Activated CD8-positive, alpha-beta memory T cell treated with anti-CD3 and anti-CD28 coated beads, Interleukin-2, amount 50 U/mL, for 4 hours (primary cell): ENCODE measurements around the gene MYO9B.
"Not testable (repeated sequence)": the region's sequence is repeated elsewhere in the genome, so short reads cannot be mapped to it uniquely, and the experiment has no call there.

Experiments used
- DNase-seq: peaks from one replicate; pipeline ENCODE4 v3.0.0-alpha.2; 2020

MYO9B gene

GRCh38 chr19:17149393-17150135 lies 74.0 kb downstream of the MYO9B start:
- no peak for DNase-seq

GRCh38 chr19:17153996-17154395 lies 78.4 kb downstream of the MYO9B start:
- no peak for DNase-seq

DNA sequence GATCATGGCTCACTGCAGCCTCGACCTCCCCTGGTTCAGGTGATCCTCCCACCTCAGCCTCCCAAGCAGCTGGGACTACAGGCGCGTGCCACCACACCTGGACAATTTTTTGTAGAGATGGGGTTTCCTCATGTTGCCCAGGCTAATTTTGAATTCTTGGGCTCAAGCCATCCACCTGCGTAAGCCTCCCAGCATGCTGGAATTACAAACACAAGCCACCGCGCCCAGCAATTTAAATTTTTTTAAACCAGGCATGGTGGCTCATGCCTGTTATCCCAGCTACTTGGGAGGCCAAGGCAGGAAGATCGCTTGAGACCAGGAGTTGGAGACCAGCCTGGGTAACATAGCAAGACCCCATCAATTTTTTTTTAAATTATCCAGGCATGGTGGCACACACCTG lies 79.7 kb downstream of the MYO9B start:
- DNase-seq, result no peak

DNA sequence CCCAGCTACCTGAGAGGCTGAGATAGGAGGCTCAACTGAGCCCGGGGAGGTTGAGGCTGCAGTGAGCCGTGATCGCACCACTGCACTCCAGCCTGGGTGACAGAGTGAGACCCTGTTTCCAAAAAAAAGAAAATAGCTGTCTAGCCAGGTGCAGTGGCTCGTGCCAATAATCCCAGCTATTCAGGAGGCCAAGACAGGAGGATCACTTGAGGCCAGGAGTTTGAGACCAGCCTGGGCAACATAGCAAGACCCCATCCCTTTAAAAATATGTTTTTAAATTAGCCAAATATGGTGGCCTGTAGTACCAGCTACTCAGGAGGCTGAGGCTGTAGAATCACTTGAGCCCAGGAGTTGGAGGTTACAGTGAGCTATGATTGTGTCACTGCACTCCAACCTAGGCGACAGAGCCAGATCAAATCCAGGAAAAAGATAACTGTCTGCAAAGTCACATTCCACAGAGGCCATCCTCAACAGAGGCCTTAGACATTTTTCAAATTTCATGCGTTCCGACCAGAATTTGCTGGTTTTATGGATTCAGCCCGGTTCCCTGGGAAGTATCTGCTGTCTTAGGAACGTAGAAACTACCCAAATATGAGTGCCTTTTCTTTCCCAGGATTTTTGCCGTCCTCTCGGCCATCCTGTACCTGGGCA lies 80.8 kb downstream of the MYO9B start:
- no peak for DNase-seq

DNA sequence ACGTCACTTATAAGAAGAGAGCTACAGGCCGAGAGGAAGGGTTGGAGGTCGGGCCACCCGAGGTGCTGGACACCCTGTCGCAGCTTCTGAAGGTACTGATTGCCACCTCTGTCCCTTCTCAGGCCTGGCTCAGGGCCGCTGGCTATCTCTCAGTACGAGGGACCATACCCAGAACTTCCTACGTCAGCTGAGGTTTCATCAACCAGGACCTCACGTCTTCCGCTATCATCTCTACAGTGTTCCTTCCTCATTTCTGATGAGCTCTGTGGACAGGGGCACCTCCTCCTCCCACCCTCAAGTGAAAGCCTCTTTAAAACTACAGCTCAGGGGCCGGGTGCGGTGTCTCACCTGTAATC lies 81.3 kb downstream of the MYO9B start:
- DNase-seq, result no peak

GRCh38 chr19:17158584-17158983 lies 83.0 kb downstream of the MYO9B start:
- DNase-seq, result no peak

DNA sequence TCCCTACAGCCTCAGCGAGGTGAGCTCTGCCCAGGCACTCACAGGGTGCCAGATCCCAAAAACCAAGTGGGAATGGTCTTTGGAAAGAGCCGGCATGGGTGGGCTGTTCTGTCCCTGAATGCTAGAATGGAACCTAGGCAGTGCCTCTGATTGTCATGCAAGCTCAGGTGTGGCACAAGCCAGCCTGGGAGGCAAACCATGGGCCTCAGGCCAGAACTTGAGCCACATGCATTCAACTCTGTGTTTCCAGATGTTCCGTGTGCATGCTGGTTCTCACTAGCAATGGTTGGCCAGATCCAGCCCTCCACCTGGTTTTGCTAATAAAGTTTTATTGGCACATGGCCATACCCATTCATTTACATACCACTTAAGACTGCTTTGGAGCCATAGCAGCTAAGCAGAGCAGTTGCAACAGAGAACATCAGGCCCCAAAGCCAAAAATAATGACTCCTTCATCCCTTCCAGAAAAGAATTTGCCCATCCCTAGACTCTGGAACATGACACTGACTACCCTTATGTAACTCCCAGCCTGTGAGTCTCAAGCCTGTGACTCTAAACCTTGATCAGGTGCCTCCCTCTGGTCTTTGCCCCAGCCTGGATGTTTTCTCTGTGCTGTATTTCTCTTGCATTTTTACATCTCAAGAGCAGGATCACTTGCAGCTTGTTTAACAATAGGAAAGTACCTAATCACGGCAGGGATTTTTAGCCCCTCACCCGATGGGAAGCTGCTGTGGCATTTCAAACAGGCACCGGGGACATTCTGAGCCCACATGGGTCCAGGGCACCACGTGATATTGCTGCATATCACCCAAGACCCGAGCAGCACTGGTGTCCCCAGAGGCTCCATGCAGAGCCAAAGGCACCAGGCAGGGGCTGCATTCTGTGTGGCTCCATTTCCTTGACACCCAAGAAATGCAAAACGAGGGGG lies 84.2 kb downstream of the MYO9B start:
- no peak for DNase-seq

- DNase-seq, result no peak
Measured at GRCh38 chr19:17160908-17161307, 85.3 kb downstream of the MYO9B start.

GRCh38 chr19:17162131-17162530 lies 86.6 kb downstream of the MYO9B start:
- not testable (repeated sequence) for DNase-seq

GRCh38 chr19:17162580-17162979 lies 87.0 kb downstream of the MYO9B start:
- no peak for DNase-seq

- no peak for DNase-seq
Measured at GRCh38 chr19:17163652-17164051, 88.1 kb downstream of the MYO9B start.

DNA sequence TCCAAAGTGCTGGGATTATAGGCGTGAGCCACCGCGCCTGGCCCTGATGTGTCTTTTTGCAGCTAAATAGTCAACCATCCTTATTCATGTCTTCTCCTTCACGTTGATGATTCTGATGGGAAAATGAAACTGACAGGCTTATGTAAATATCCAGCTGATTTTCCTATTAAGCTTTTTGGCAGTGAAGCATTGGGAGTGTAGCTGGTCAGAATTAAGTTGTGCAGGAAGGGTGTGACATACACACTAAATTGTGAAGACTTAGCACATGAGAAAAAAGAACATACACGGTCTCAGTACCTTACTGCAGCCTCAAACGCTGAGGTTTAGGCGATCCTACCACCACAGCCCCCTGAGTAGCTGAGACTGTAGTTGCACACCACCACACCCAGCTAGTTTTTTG lies 89.1 kb downstream of the MYO9B start:
- no peak for DNase-seq

DNA sequence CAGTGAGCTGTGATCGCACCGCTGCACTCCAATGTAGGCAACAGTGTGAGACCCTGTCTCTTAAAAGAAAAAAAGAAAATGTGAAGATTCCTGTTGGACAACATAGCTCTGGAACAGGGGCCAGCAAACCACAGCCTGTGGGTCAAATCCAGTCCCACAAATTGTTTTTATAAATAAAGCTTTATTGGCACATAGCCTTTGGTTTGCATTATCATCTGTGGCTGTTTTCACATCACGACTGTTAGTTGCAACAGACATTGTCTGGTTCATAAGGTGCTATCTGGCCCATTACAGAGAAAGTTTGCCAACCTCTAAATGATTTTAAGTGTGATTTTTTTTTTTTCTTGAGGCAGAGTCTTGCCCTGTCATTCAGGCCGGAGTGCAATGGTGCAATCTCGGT lies 90.1 kb downstream of the MYO9B start:
- no peak for DNase-seq

DNA sequence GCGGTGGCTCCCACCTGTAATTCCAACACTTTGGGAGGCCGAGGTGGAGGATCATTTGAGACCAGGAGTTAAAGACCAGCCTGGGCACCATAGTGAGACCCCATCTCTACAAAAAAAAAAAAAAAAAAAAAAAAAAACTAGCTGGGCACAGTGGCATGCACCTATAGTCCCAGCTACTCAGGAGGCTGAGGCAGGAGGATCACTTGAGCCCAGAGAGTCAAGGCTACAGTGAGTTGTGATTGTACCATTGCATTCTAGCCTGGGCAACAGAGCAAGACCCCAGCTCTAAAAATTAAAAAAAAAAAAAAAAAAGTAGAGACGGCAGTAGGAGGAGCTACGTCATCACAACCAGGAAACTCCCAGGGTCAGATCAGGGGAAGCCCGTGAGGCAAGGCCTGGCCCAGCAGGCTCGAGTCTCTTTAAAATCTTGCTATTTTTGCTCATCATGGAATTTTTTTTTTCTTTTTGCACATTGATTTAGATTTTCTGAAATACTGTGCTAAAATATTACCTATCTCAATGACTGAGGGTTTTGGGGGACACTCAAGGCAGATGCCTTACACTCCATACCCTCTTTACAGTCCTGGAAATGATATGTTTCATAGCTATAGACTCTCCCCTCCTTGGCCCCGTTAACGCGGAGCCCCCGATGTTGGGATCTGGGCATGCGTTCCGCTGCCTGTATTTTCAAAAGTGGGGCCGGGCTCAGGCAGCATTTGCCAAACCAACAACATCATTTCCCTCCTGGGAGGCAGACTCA lies 95.1 kb downstream of the MYO9B start:
- no peak for DNase-seq

DNA sequence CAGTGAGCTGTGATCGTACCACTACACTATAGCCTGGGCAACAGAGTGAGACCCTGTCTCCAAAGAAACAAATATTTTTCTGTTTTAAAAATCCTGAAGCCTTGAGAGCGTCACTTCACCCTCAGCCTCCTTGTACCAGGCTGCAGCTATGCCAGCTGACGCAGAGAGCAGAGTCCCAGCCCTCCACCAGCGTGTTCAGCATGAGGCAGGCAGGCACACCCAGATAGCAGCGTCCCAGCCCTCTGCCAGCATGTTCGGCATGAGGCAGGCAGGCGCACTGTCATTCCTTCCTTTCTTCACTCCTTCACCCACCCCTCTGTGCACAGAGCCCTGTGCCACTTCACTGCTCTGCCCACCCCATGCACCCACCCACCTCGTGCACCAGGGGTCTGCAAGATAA lies 96.3 kb downstream of the MYO9B start:
- no peak for DNase-seq

DNA sequence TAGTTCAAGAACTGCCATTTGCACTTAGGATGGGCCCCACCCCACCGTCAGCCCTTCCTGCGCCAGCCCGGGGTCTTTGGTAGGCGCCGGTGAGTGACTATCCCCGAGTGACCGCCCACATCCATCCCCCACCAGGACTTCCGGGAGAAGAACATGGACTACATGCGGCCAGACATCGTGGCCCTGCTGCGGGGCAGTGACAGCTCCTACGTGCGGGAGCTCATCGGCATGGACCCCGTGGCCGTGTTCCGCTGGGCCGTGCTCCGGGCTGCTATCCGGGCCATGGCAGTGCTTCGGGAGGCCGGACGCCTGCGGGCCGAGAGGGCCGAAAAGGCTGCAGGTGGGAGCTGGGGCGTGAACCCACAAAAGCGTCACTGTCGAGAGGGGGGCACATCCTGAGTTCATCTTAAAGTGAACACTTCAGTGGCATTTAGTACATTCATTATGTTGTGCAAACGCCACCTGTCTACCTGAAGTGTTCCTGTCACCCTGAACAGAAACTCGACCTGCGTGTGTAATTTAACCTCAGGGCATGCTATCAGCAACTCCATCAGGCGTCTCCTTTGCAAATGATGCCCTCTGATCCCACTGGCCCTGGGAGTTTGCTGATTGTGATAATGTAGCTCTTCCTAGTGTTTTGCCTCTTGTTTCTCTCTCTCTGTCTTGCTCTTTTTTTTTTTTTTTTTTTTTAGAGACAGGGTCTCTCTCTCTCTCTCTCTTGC lies 97.2 kb downstream of the MYO9B start:
- no peak for DNase-seq

DNA sequence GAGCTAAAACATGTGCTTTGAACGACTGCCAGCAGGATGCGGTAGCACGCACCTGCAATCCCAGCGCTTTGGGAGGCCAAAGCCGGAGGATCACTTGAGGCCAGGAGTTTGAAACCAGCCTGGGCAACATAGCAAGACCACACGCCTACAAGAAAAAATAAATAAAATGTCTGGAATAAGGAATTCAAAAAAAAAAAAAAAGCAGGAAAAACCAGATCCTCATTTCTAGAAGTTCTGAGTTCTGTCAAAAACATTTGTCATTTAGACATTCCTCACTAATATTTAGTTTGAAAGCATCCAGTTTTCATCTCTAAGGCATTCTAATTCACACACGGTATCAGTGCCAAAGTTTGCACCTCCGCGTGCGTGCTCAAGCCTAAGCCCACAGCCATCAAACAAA lies 102.7 kb downstream of the MYO9B start:
- no peak for DNase-seq

GRCh38 chr19:17180997-17181702 lies 105.6 kb downstream of the MYO9B start:
- DNase-seq, result no peak

DNA sequence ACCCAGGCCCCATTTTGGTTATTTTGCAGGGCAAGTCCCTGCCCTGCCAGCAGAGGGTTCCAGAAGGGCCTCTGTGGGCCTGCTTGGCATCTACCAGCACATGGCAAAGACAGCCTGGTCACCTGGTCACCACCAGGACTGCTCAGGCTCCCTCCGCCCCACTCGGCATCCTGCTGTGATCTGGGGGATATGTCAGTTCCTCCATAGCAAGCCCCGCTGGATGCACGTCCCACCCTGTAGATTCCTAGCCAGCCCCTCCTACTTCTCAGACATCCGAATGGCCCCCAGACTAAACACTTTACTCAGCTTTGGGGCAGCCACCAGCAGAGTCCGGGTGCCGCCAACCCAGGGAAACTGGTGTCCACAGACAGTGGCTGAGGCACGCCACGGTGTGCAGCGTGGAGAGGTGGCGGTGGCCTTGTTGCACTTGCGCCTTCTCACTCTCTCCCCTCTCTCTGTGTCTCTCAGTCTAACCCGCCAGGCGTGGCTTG lies 107.7 kb downstream of the MYO9B start:
- DNase-seq, result no peak

GRCh38 chr19:17183858-17184321 lies 108.3 kb downstream of the MYO9B start:
- DNase-seq, result no peak

DNA sequence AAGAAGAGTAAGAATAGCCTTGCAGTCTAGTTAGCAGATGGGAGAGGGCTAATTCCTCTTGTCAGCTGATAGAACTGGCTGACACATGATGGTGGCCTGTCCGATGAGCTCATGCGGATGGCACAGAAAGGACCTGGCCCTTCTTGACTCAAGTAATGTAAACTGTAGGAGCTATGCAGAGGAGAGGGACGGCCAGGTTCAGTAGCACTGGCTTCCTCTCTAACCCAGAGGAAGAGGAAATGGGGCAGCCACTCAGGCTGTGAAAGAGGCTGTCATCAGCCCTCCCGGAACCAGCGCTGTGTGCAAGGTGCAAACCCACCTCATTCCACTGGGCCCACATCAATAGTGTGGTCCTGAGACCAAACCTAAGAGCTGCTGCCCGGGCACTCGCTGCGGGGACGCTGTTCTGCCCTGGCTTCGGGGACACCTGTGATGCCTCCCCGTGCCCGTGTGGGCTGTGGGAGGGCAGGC lies 108.8 kb downstream of the MYO9B start:
- DNase-seq, result peak; percentile 50
